ENCODE data around the gene TMSB15C.
A peak's percentile ranks its signal among the peaks of the same experiment; 100 is the strongest.
"Not testable (repeated sequence)": the region's sequence is repeated elsewhere in the genome, so short reads cannot be mapped to it uniquely, and the experiment has no call there.

The TMSB15C gene

GRCh38 chrX:104075778-104076445 is at the start of gene TMSB15C:
Gene TMSB15C (minus strand): TSS chrX:104076236.
- DNase-seq: not testable (repeated sequence)

GRCh38 chrX:104122829-104123228 is 46.8 kb upstream of the TMSB15C start:
- no peak for DNase-seq

DNA sequence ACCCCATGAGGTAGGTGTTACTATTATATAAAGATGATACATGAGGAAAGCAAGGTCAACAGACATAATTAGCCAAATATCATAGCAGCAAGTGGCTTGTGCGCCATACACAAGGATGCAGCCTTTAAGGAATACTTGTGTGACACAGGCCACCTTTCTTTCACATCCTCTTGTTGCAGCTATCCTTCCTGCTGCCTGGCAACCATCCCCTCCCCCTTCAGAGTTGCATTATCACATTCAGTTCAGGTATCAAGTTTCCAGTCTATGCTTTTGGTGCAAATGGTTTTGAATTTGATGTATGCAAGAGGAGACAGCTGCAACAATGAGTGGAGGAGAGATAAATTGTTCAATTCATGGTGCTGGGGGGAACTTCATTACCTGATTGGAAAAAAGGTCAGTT is 42.7 kb upstream of the TMSB15C start:
- peak; percentile 32 for DNase-seq

- no peak for DNase-seq
Observed at GRCh38 chrX:104117759-104118158, 41.7 kb upstream of the TMSB15C start.

DNA sequence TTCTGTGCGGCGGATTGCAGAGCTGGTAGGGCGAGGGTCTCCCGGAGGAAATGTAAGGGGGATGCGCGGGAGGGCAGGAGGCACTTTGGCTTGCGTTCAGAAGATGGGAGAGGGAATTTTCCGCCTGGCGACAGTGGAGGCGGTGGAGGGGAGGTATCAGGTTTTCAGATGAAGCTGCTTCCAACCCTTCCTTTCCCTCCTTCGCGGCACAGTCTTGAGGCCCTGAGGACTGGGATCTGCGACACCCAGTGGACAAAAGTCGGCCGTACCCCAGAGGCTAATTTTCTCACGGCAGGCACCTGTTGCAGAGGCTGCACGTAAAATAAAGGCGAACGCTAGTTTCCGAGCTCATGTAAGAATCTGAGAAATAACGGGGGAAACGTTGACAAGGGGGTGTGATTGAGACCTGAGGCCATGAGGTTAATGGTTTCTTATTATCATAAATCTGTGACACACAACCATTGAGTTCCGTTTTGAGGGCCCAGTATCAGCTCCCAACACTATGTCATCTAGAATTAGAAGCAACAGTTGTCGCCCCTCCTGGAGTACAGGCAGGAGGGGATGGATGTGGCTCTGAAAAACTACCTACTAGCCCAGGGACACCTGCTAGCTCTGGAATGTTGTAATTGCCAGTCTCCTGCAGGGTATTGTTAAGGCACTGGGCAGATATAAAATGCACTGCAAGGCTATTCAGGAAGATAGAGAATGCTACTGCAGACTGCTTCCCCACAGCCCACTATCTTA is 37.4 kb upstream of the TMSB15C start:
- DNase-seq: peak; percentile 86

DNA sequence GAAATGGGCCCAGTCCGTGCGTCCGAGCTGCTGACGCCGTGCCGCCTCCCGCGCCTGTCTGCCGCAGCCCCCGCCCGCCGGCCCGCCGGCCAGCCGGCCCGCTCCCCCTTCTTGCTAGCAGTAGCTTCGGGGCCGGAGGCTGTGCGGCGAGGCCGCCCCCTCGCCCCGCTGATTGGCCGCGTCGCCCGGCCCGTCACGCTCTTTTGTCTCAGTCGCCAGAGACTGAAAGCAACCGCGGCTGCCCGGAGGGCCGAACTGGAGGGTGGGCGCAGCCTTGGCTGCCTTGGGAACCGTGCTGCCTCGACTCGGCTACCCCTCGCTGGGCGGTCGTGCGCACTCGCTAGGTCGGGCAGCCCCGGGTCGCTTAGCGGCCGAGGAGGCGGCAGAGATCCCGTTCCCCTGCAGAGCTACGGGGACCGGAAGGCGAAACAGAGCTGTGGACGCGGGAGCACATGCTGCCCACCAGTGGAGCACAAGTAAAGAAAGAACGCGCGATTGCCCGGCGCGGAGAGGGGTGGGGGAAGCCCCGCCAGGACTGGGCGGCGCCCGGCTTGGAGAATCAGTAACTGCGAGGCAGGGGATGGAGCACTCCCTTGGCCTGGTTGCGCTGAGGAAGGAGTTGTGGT is 36.4 kb upstream of the TMSB15C start, which contains the start of gene ZCCHC18:
Gene ZCCHC18, plus strand, starts transcription at position 198 of the 626 bp plus-strand sequence. CDS start 1,589 bp downstream, outside the sequence.
- peak; percentile 90 for DNase-seq

- DNase-seq: not testable (repeated sequence)
Observed at GRCh38 chrX:104110491-104111240, 34.6 kb upstream of the TMSB15C start.

- no peak for DNase-seq
Observed at GRCh38 chrX:104108955-104109354, 32.9 kb upstream of the TMSB15C start.

GRCh38 chrX:104105330-104106262 is 29.6 kb upstream of the TMSB15C start:
- no peak for DNase-seq

DNA sequence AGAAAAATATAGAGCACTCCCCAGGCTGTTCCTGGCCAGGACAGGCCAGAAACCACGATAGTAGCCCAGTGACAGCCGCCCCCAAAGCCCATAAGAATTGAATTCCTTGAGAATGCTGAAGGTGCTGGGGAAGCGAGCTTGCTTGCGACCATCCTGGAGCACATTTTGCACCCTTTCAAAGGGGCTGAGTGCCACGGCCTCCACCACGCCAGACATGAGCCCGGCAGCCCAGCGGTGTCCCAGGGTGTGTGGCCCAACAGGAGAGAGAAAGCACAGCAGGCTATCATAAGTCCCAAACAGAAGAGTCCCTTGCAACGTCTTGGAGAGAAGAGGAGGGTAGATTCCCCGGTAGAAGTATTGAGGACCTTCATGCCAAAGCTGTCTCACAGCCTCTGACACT is 28.6 kb upstream of the TMSB15C start:
- no peak for DNase-seq

DNA sequence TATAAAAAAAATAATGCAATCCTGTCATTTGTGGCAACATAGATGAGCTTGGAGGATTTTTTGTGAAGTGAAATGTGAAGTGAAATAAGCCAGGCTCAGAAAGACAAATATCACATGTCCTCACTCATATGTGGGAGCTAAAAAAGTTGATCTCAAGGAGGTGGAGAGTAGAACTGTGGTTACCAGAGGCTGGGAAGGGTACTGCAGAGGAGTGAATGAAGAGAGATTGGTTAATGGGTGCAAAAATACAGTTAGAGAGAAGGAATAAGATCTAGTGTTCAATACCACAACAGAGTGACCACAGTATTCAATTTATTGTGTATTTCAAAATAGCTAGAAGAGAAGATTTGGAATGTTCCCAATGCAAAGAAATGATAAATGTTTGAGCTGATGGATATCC is 22.9 kb upstream of the TMSB15C start:
- no peak for DNase-seq

DNA sequence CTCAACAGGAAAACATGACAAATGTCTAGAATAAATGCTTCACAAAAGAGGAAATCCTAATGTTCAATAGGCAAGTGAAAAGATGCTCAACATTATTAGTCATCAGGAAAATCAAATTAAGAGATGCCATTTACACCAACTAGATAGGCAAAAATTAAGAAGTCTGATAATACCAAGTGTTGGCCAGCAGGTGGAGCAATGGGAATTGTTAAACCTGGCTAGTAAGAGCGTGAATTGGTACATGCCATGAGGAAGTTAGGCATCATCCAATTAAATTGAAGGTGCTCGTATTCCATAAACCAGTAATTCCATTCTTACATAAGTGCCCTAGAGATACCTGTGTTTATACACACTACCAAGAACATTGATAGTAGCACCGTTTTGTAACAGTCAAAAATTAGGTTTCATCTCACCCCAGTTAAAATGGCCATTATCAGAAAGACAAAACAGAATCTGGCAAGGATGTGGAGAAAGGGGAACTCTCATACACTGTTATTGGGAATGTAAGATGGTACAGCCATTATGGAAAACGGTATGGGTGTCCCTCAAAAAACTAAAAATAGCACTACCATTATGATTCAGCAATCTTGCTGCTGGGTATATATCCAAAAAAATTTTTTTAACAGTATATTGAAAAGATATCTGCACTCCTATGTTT is 22.2 kb upstream of the TMSB15C start:
- peak; percentile 72 for DNase-seq

- no peak for DNase-seq
Observed at GRCh38 chrX:104085919-104086318, 9.9 kb upstream of the TMSB15C start.

- DNase-seq: no peak
Observed at GRCh38 chrX:104085477-104085876, 9.4 kb upstream of the TMSB15C start.

DNA sequence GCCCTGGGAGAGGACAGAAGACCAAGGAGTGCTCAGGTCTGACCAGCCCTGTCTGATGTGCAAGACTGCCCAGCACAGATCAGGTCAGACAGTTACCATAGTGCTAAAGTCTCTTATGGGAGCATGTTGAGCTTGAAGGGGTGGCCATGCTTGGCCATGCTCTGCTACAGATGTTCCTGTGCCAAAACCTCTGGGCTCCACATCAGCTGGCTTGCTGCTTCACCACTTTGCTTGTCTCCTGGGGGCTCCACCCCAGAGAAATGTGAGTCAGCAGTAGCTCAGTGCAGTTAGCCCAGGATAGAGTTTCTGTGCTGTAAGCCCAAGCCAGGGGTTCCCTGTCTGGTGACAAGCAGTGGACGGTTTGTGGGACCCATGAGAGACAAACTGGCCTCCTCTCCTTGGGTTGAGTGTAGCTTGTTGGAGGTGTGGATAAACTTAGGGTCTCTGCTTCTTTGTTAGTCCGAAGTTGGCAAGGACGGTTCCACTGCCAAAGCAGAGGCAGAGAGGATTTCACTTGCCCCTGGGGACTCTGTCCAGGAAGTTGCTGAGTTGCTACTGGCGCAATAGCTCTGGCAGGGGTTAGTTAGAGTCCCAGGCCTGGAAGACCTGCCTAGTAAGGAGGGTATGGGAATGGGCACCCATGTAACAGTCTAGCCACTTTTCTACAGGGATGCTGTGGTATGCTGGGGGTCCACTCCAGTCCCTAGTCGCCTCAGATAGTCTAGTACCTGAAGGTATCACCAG is 8.7 kb upstream of the TMSB15C start:
- DNase-seq: no peak

GRCh38 chrX:104084063-104084462 is 8.0 kb upstream of the TMSB15C start:
- no peak for DNase-seq

GRCh38 chrX:104077854-104078253 is 1.8 kb upstream of the TMSB15C start:
- not testable (repeated sequence) for DNase-seq

- not testable (repeated sequence) for DNase-seq
Observed at GRCh38 chrX:104062636-104063035, 13.4 kb downstream of the TMSB15C start.

- not testable (repeated sequence) for DNase-seq
Observed at GRCh38 chrX:104054956-104055355, 21.1 kb downstream of the TMSB15C start.

DNA sequence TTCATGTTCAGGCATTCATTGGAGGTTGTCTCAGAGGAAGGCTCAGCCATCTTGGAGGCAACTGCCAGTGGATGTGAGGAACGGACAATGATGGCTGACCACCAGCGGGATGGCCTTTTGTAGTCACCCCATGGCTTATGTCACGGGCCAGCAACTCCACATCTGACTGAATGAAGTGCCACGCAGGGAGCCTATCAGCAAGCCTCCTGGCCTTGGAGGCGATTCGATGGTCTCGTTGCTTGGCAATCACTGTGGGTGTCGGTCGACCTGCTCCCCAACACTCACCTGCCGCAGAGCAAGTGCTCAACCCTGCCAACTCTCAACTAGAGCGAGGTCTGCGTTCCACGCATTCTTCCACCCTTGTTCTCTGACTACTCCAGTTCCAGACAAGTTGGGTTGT is 28.9 kb downstream of the TMSB15C start:
- no peak for DNase-seq

GRCh38 chrX:104045642-104046041 is 30.4 kb downstream of the TMSB15C start:
- no peak for DNase-seq
